HCT116 (cell line): Measurements from ENCODE around the gene PGS1. TPM values are rescaled to one million over a fixed set of nuclear protein-coding genes. Genes with fewer than 3 reads are reported as not detected.

Experiments used
- ATAC-seq: fragments of 200-7000 bp; cut with Tn5 transposase; 2 replicates; pipeline ENCODE4 v1.9.1; 2020; ENCODE audit warnings: mild to moderate bottlenecking, moderate library complexity
- BruUV-seq: library from RNA; stranded (reverse); fragments of 400-500 nt; replicated peaks from 2 replicates; lab custom pipeline; 2021; lab: Mats Ljungman, UMichigan
- CTCF ChIA-PET: fragments of 300-600 bp; sonication (Branson Sonifier 250); formaldehyde crosslinking; loops from one replicate; lab custom pipeline; 2021; ENCODE audit warnings: antibody characterized with exemption; lab: Charles Lee
- POLR2A ChIA-PET: fragments of 300-600, 350-600 bp; sonication (Branson Sonifier 250); formaldehyde crosslinking; loops from one replicate; lab custom pipeline; 2021; ENCODE audit warnings: antibody characterized with exemption; lab: Charles Lee
- RAD21 ChIA-PET, 2 experiments: fragments of 300-600 bp; sonication (Branson Sonifier 250); formaldehyde crosslinking; loops; one replicate each; lab custom pipeline; 2023; ENCODE audit warnings: low total read pairs in 2 of 2; ENCODE audit not compliant: uncharacterized antibody in 2 of 2, unreplicated experiment in 2 of 2, low non-redundant PET in 1 of 2; lab: Charles Lee
- DNase-seq: peaks from one replicate; pipeline ENCODE4 v3.0.0-alpha.2; 2010; ENCODE audit warnings: low read depth, low spot score
- H2AFZ ChIP-seq: fragments of 200-600 bp; shearing (Covaris generic), sonication (generic); 2 replicates; pipeline ENCODE4 v1.6.1; 2017; ENCODE audit warnings: low read depth, mixed run types, mixed read lengths, antibody characterized with exemption, low read length; ENCODE audit not compliant: poor library complexity, severe bottlenecking
- H3K27ac ChIP-seq: 2 replicates; pipeline ENCODE4 v1.5.1; 2012; ENCODE audit warnings: low read depth, low read length
- H3K27me3 ChIP-seq: fragments of 200-600 bp; sonication (generic); 2 replicates; pipeline ENCODE4 v1.6.1; 2016; ENCODE audit warnings: mixed run types, low read length, mixed read lengths; ENCODE audit not compliant: insufficient read depth
- H3K36me3 ChIP-seq, 2 experiments: fragments of 200-500 bp in 1 of 2; fragments of 200-600 bp in 1 of 2; sonication (Bioruptor generic) in 1 of 2; sonication (generic) in 1 of 2; 2 replicates each; pipeline versions ENCODE4 v1.5.1 to v1.6.1; 2014 to 2016; ENCODE audit warnings: low read length in 2 of 2, inconsistent platforms in 1 of 2, mixed read lengths in 1 of 2, mixed run types in 1 of 2; ENCODE audit not compliant: insufficient read depth in 2 of 2, control insufficient read depth in 1 of 2
- H3K4me1 ChIP-seq, 2 experiments: fragments of 200-600 bp in 1 of 2; sonication (generic) in 1 of 2; 2 replicates each; pipeline versions ENCODE4 v1.5.1 to v1.6.1; 2012 to 2017; ENCODE audit warnings: low read length in 2 of 2, inconsistent platforms in 1 of 2, mild to moderate bottlenecking in 1 of 2, mixed read lengths in 1 of 2, mixed run types in 1 of 2, moderate library complexity in 1 of 2; ENCODE audit not compliant: insufficient read depth in 2 of 2, control insufficient read depth in 1 of 2
- H3K4me2 ChIP-seq: fragments of 200-600 bp; sonication (generic); 2 replicates; pipeline ENCODE4 v1.6.1; 2017; ENCODE audit warnings: mixed run types, low read length, mixed read lengths
- H3K4me3 ChIP-seq, 2 experiments: fragments of 200-600 bp in 1 of 2; sonication (generic) in 1 of 2; replicated peaks in 1 of 2; 2 replicates each; pipeline ENCODE4 v1.5.1; 2011 to 2016; ENCODE audit warnings: low read length in 2 of 2, control low read depth in 1 of 2, low read depth in 1 of 2, mild to moderate bottlenecking in 1 of 2, mixed read lengths in 1 of 2, mixed run types in 1 of 2
- H3K79me2 ChIP-seq: fragments of 200-600 bp; sonication (generic); 2 replicates; pipeline ENCODE4 v1.6.1; 2017; ENCODE audit warnings: mild to moderate bottlenecking, mixed run types, low read length, moderate library complexity, mixed read lengths; ENCODE audit not compliant: insufficient read depth
- H3K9ac ChIP-seq: fragments of 200-600 bp; sonication (generic); 2 replicates; pipeline ENCODE4 v1.6.1; 2016; ENCODE audit warnings: low read length, mixed read lengths
- H3K9me2 ChIP-seq: fragments of 200-600 bp; sonication (generic), shearing (Covaris generic); 2 replicates; pipeline ENCODE4 v1.6.1; 2017; ENCODE audit warnings: mixed run types, mild to moderate bottlenecking, moderate library complexity; ENCODE audit not compliant: insufficient read depth
- H3K9me3 ChIP-seq, 2 experiments: fragments of 200-500 bp in 1 of 2; fragments of 200-600 bp in 1 of 2; sonication (Bioruptor generic) in 1 of 2; sonication (generic) in 1 of 2; 2 replicates each; pipeline ENCODE4 v1.6.1; 2014 to 2017; ENCODE audit warnings: low read length in 2 of 2, mixed read lengths in 2 of 2, inconsistent platforms in 1 of 2, low read depth in 1 of 2, mild to moderate bottlenecking in 1 of 2, mixed run types in 1 of 2, moderate library complexity in 1 of 2; ENCODE audit not compliant: control insufficient read depth in 1 of 2, insufficient read depth in 1 of 2
- H4K20me1 ChIP-seq: fragments of 200-600 bp; sonication (generic), shearing (Covaris generic); 2 replicates; pipeline ENCODE4 v1.6.1; 2017; ENCODE audit warnings: mixed run types, mild to moderate bottlenecking, moderate library complexity; ENCODE audit not compliant: insufficient read depth
- CBX3 ChIP-seq: IDR thresholded peaks from 2 replicates; pipeline ENCODE4 v1.6.1; 2012; ENCODE audit warnings: low read depth
- EZH2phosphoT487 ChIP-seq: fragments of 200-600 bp; IDR thresholded peaks from 2 replicates; pipeline ENCODE4 v1.6.1; 2018; ENCODE audit warnings: antibody characterized with exemption, borderline replicate concordance
- POLR2AphosphoS5 ChIP-seq: IDR thresholded peaks from 2 replicates; pipeline ENCODE4 v1.6.1; 2011; ENCODE audit warnings: mild to moderate bottlenecking, low read depth, low read length, moderate library complexity
- SP1 ChIP-seq: IDR thresholded peaks from 2 replicates; pipeline ENCODE4 v1.6.1; 2012; ENCODE audit warnings: low read depth
- SRF ChIP-seq: IDR thresholded peaks from 2 replicates; pipeline ENCODE4 v1.6.1; 2012; ENCODE audit warnings: low read depth
- YY1 ChIP-seq: IDR thresholded peaks from 2 replicates; pipeline ENCODE4 v1.6.1; 2011; ENCODE audit warnings: low read length, low read depth, moderate library complexity, mild to moderate bottlenecking; ENCODE audit not compliant: insufficient replicate concordance; ENCODE audit errors: extremely low read depth
- ZBTB33 ChIP-seq: IDR thresholded peaks from 2 replicates; pipeline ENCODE4 v1.6.1; 2011; ENCODE audit warnings: mild to moderate bottlenecking, low read length, moderate library complexity; ENCODE audit not compliant: insufficient replicate concordance; ENCODE audit errors: extremely low read depth
- intact Hi-C: fragments of 100-400 bp; cut with micrococcal nuclease; formaldehyde crosslinking; loops from 2 replicates; pipeline ENCODE4 v1.10.0; 2022
- total RNA-seq: library from RNA; stranded (reverse); gene quantifications from one replicate; pipeline ENCODE4 v1.2.1, GENCODE V29; 2021; ENCODE audit not compliant: unreplicated experiment

Gene PGS1
- total RNA-seq, 1 experiment from 2014 or later: 44.4 TPM

DNA sequence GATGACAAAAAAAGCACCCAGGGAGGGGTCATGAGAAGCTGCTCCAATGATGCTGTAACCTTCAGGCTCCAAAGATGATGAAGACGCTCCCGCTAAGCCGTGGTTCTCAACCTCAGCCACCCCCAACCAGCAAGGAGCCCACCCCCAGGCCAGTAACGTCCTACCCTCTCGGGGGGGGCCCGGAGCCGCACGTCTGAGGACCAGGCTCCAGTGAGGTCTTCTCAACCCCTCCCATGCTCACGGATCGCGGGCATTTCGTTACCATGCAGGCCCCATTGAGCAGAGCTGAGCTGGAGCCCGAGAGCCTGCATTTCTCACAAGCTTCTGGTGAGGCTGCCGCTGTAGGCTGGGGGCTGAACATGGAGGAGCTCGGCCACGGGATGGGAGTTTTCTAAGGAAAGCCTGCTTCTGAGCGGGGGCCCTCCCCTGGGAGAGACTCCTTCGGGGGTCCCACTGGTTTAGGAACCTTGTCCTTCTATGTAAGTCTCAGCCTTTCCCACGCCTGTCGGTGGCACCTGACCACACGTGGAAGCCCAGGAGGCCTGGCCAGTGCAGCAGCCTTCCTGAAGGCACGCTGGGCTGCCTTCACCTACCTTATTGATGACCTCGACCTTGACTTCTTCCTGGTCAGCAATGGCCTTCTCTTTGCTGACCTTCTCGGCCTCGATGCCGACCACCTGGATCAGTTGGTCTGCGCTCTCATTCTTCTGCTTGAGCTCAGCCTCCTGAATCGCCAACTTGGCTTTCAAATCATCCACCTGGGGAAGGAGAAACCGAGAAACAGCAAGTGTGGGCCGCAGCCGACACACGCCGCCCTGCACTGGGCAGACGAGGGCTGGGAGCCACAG is 82.7 kb downstream of the PGS1 start:
- Histone ChIP-seq H3K4me2 (no peak overlapping the region), H3K27ac (no peak overlapping the region), H3K4me3 (no peak overlapping the region), H3K4me1 (no peaks in the 10 kb centered on the region), H3K9ac (no peak overlapping the region), H4K20me1 (no peaks in the 10 kb centered on the region), H2AFZ (no peak overlapping the region), H3K9me2 (no peaks in the 10 kb centered on the region), H3K27me3 (no peaks in the 10 kb centered on the region), H3K9me3 (no peaks in the 10 kb centered on the region), H3K79me2 (no peaks in the 10 kb centered on the region), H3K36me3 (no peaks in the 10 kb centered on the region)
- BruUV-seq: no TSS peak
- CTCF ChIA-PET: interaction anchor here (1.4 kb wide), 1 partner anchor 16 kb away, joined by 4 read pairs; no protein-coding TSS in a partner anchor
- intact Hi-C loops: no loop called here
- TF ChIP-seq YY1: no peak
- no peak for TF ChIP-seq EZH2phosphoT487
- TF ChIP-seq SRF: no peak
- TF ChIP-seq CBX3: no peak
- TF ChIP-seq SP1: no peak
- no peak for TF ChIP-seq POLR2AphosphoS5
- TF ChIP-seq ZBTB33: no peak
- POLR2A ChIA-PET: no interaction called here
- no peak for DNase-seq
- RAD21 ChIA-PET: no interaction called here
- no peak for ATAC-seq
